ENCODE results near the gene TYK2. TPM values are rescaled to one million over a fixed set of nuclear protein-coding genes. Genes with fewer than 3 reads are reported as not detected.
"Not testable (repeated sequence)": the region's sequence is repeated elsewhere in the genome, so short reads cannot be mapped to it uniquely, and the experiment has no call there.

Gene TYK2
- total and polyA plus RNA-seq, 2 experiments from 2014 or later: 60.4 to 85.5 TPM

DNA sequence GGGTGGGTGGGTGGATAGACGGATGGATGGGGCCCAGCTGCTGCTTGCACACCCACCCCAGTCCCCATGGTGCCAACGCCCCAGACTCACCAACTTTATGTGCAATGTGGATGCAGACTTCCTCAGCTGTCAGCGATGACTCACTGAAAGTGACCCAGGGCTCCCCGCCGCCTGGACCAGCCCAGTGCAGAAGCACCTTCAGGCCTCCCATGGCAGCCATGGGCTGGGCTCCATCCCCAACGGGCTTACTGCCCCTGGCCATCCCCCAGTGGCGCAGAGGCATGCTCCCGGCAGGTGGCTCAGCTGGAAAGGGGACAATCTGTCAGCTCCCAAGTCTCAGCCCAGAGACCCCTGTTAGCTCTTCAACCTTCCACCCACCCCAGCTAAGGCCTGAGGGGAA is 2.2 kb downstream of the TYK2 start:
- 93 to 99% methylated on average over 7 to 8 of the region's 8 CpGs for WGBS, 2 experiments (ENCODE audit: low coverage in 1 of 2, low lambda C conversion rate in 2 of 2, missing lambda C conversion rate in 2 of 2)

DNA sequence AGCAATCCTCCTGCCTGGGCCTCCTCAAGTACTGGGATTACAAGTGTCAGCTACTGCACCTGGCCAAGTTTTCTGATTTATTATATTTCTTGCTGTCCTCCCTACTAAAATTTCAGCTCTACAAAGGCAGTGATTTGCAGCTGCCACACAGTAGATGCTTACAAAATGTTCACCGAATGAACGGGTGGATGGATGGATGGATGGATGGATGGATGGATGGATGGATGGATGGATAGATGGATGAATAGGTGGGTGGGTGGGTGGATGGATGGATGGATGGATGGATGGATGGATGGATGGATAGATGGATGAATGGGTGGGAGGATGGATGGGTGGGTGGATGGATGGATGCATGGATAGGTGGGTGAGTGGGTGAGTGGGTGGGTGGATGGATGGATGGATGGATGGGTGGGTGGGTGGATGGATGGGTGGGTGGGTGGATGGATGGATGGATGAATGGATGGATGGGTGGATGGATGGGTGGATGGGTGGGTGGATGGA is 3.2 kb downstream of the TYK2 start:
- not testable (repeated sequence) for H3K27ac ChIP-seq; H3K4me1 ChIP-seq (ENCODE audit: insufficient read depth); H3K36me3 ChIP-seq (ENCODE audit: low read depth); H3F3A ChIP-seq (ENCODE audit: insufficient read depth); H3K9ac ChIP-seq; DNase-seq; H3K4me3 ChIP-seq; H3K27me3 ChIP-seq (replicated peaks; ENCODE audit: insufficient read depth); H2AFZ ChIP-seq; H4K20me1 ChIP-seq (ENCODE audit: insufficient read depth); H3K9me3 ChIP-seq (ENCODE audit: low read depth); H3K4me2 ChIP-seq (ENCODE audit: unreplicated experiment); H3K9me2 ChIP-seq (ENCODE audit: insufficient read depth)
- 95 to 100% methylated on average over 2 of the region's 2 CpGs for WGBS, 2 experiments (ENCODE audit: low coverage in 1 of 2, low lambda C conversion rate in 2 of 2, missing lambda C conversion rate in 2 of 2)
- in situ Hi-C loops (cut with MboI): loop anchor here (25.0 kb wide), 1 partner anchor 440 kb away; the partner anchor contains the start of gene OLFM2
- H3K79me2 ChIP-seq (ENCODE audit: insufficient read depth): peaks cover 11% of the 10 kb centered on the region

More for the DNA sequence above, 2.2 kb downstream of the TYK2 start:
- Histone ChIP-seq H3K4me1 (ENCODE audit: insufficient read depth) (no peaks in the 10 kb centered on the region), H3K79me2 (ENCODE audit: insufficient read depth) (peaks cover 11% of the 10 kb centered on the region), H3K4me3 (no peak overlapping the region), H3K27me3 (replicated peaks; ENCODE audit: insufficient read depth) (no peaks in the 10 kb centered on the region), H3F3A (ENCODE audit: insufficient read depth) (no peaks in the 10 kb centered on the region), H4K20me1 (ENCODE audit: insufficient read depth) (no peaks in the 10 kb centered on the region), H3K9me2 (ENCODE audit: insufficient read depth) (no peaks in the 10 kb centered on the region), H3K4me2 (ENCODE audit: unreplicated experiment) (no peak overlapping the region), H3K27ac (no peak overlapping the region), H2AFZ (no peak overlapping the region), H3K9ac (no peak overlapping the region), H3K36me3 (ENCODE audit: low read depth) (peaks cover 5% of the 10 kb centered on the region; the same call in 1 of the 2 replicates), H3K9me3 (ENCODE audit: low read depth) (no peaks in the 10 kb centered on the region)
- no peak for TF ChIP-seq EZH2 (IDR thresholded peaks at IDR 0.05; ENCODE audit: insufficient read depth, poor library complexity, severe bottlenecking)
- in situ Hi-C loops (cut with MboI): loop anchor here (25.0 kb wide), 1 partner anchor 441 kb away; the partner anchor contains the start of gene OLFM2
- peak; percentile 12 for DNase-seq

DNA sequence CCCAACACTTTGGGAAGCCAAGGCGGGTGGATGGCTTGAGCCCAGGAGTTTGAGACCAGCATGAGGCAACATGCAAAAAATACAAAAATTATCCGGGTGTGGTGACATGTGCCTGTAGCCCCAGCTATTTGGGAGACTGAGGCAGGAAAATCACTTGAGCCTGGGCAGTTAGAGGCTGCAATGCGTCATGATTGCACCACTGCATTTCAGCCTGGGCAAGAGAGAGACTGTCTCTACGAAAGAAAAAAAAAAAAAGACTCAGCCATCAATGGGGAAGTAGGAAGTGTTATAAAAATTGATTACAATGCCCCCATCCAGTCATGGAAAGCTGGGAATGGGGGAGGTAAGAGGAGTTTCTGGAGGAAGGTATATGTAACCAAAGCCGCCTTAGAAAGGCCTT is 5.4 kb downstream of the TYK2 start:
- Histone ChIP-seq H3K4me1 (ENCODE audit: insufficient read depth) (no peaks in the 10 kb centered on the region), H3K9me3 (ENCODE audit: low read depth) (no peaks in the 10 kb centered on the region), H3F3A (ENCODE audit: insufficient read depth) (no peaks in the 10 kb centered on the region), H3K4me3 (no peak overlapping the region), H4K20me1 (ENCODE audit: insufficient read depth) (no peaks in the 10 kb centered on the region), H3K27ac (no peak overlapping the region), H3K9me2 (ENCODE audit: insufficient read depth) (no peaks in the 10 kb centered on the region), H3K27me3 (replicated peaks; ENCODE audit: insufficient read depth) (no peaks in the 10 kb centered on the region), H3K9ac (no peak overlapping the region), H3K4me2 (ENCODE audit: unreplicated experiment) (no peak overlapping the region), H3K79me2 (ENCODE audit: insufficient read depth) (peaks cover 6% of the 10 kb centered on the region), H3K36me3 (ENCODE audit: low read depth) (peaks cover 5% of the 10 kb centered on the region; the same call in 1 of the 2 replicates), H2AFZ (no peak overlapping the region)
- no peak for TF ChIP-seq EZH2 (IDR thresholded peaks at IDR 0.05; ENCODE audit: insufficient read depth, poor library complexity, severe bottlenecking)
- no peak for TF ChIP-seq EZH2phosphoT487 (IDR thresholded peaks at IDR 0.05; ENCODE audit: insufficient read depth, low read depth)
- in situ Hi-C loops (cut with MboI): loop anchor here (25.0 kb wide), 1 partner anchor 438 kb away; the partner anchor contains the start of gene OLFM2
- WGBS, 2 experiments (ENCODE audit: low coverage in 1 of 2, low lambda C conversion rate in 2 of 2, missing lambda C conversion rate in 2 of 2): 70 to 71% methylated on average over 5 of the region's 5 CpGs
- no peak for DNase-seq

DNA sequence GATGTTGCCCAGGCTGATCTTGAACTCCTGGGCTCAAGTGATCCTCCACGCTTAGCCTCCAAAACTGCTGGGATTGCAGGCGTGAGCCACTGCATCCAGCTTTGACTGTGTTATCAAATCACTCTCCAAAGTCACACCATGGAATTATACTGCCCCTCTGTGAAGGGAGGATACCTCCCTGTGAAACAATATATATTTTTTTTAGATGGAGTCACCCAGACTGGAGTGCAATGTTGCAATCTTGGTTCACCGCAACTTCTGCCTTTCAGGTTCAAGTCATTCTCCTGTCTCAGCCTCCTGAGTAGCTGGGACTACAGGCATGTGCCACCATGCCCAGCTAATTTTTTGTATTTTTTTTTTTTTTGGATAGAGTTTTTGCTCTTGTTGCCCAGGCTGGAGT is 7.7 kb downstream of the TYK2 start:
- Histone ChIP-seq H3K27me3 (replicated peaks; ENCODE audit: insufficient read depth) (no peaks in the 10 kb centered on the region), H3K4me2 (ENCODE audit: unreplicated experiment) (no peak overlapping the region), H3K9ac (no peak overlapping the region), H3K4me3 (no peak overlapping the region), H4K20me1 (ENCODE audit: insufficient read depth) (no peaks in the 10 kb centered on the region), H3K27ac (no peak overlapping the region), H3K9me3 (ENCODE audit: low read depth) (no peaks in the 10 kb centered on the region), H3F3A (ENCODE audit: insufficient read depth) (no peaks in the 10 kb centered on the region), H2AFZ (no peak overlapping the region), H3K9me2 (ENCODE audit: insufficient read depth) (no peaks in the 10 kb centered on the region), H3K79me2 (ENCODE audit: insufficient read depth) (no peaks in the 10 kb centered on the region), H3K36me3 (ENCODE audit: low read depth) (peaks cover 5% of the 10 kb centered on the region; the same call in 1 of the 2 replicates), H3K4me1 (ENCODE audit: insufficient read depth) (no peaks in the 10 kb centered on the region)
- TF ChIP-seq EZH2phosphoT487 (IDR thresholded peaks at IDR 0.05; ENCODE audit: insufficient read depth, low read depth): no peak
- in situ Hi-C loops (cut with MboI): no loop called here
- DNase-seq: no peak
- 96 to 100% methylated on average over 3 of the region's 3 CpGs for WGBS, 2 experiments (ENCODE audit: low coverage in 1 of 2, low lambda C conversion rate in 2 of 2, missing lambda C conversion rate in 2 of 2)
